Panc1 (cell line): ENCODE data around the gene C10orf105. TPM values are rescaled to one million over a fixed set of nuclear protein-coding genes. Genes with fewer than 3 reads are reported as not detected.

Experiments
- ATAC-seq: fragments of 200-7000 bp; cut with Tn5 transposase; 2 replicates; pipeline ENCODE4 v1.9.1; 2020; ENCODE audit warnings: mild to moderate bottlenecking, moderate library complexity
- BruUV-seq: library from RNA; stranded (reverse); fragments of 400-500 nt; replicated peaks from 2 replicates; lab custom pipeline; 2021; lab: Mats Ljungman, UMichigan
- CTCF ChIA-PET: fragments of 300-600 bp; sonication (Branson Sonifier 250); formaldehyde crosslinking; loops from one replicate; lab custom pipeline; 2022; ENCODE audit warnings: antibody characterized with exemption; lab: Charles Lee
- POLR2A ChIA-PET: fragments of 300-600 bp; sonication (Branson Sonifier 250); formaldehyde crosslinking; loops from one replicate; lab custom pipeline; 2022; ENCODE audit warnings: antibody characterized with exemption; lab: Charles Lee
- DNase-seq: peaks from one replicate; pipeline ENCODE4 v3.0.0-alpha.2; 2010; ENCODE audit warnings: low read depth, low spot score
- H3K27ac ChIP-seq: 2 replicates; pipeline ENCODE4 v1.5.1; 2011; ENCODE audit warnings: mild to moderate bottlenecking, low read length, inconsistent platforms
- H3K27me3 ChIP-seq: fragments of 200-500 bp; sonication (Bioruptor generic); 2 replicates; pipeline ENCODE4 v1.6.0; 2014; ENCODE audit warnings: low read length, inconsistent platforms; ENCODE audit not compliant: control insufficient read depth, insufficient read depth
- H3K36me3 ChIP-seq: fragments of 200-500 bp; sonication (Bioruptor generic); 2 replicates; pipeline ENCODE4 v1.5.1; 2014; ENCODE audit warnings: inconsistent platforms, mild to moderate bottlenecking, low read length, moderate library complexity; ENCODE audit not compliant: control insufficient read depth, insufficient read depth
- H3K4me1 ChIP-seq: 2 replicates; pipeline ENCODE4 v1.5.1; 2011; ENCODE audit warnings: inconsistent platforms, mild to moderate bottlenecking, low read length, moderate library complexity; ENCODE audit not compliant: control insufficient read depth, insufficient read depth
- H3K4me3 ChIP-seq, 2 experiments: 2 replicates each; pipeline ENCODE4 v1.5.1; 2011 to 2012; ENCODE audit warnings: low read depth in 2 of 2, low read length in 2 of 2, mild to moderate bottlenecking in 2 of 2, inconsistent platforms in 1 of 2, moderate library complexity in 1 of 2
- H3K9me3 ChIP-seq: fragments of 200-500 bp; sonication (Bioruptor generic); 2 replicates; pipeline ENCODE4 v1.5.1; 2014; ENCODE audit warnings: low read depth, mild to moderate bottlenecking, inconsistent platforms, low read length, moderate library complexity; ENCODE audit not compliant: control insufficient read depth, insufficient read depth
- CTCF ChIP-seq: fragments of 450-650 bp; IDR thresholded peaks from 2 replicates; pipeline ENCODE4 v1.5.1; 2017; ENCODE audit warnings: mild to moderate bottlenecking
- POLR2AphosphoS5 ChIP-seq: IDR thresholded peaks from 2 replicates; pipeline ENCODE4 v1.6.1; 2012; ENCODE audit warnings: mild to moderate bottlenecking, low read depth, low read length, moderate library complexity
- REST ChIP-seq, 2 experiments: IDR thresholded peaks; 2 replicates each; pipeline ENCODE4 v1.6.1; 2011 to 2012; ENCODE audit warnings: low read depth in 2 of 2, control low read depth in 1 of 2, low read length in 1 of 2, mild to moderate bottlenecking in 1 of 2, moderate library complexity in 1 of 2; ENCODE audit not compliant: insufficient read depth in 1 of 2
- SIN3A ChIP-seq: IDR thresholded peaks from 2 replicates; pipeline ENCODE4 v1.6.1; 2012; ENCODE audit warnings: low read depth, mild to moderate bottlenecking, low read length, moderate library complexity, borderline replicate concordance; ENCODE audit not compliant: insufficient read depth
- TCF7L2 ChIP-seq: IDR thresholded peaks from 2 replicates; pipeline ENCODE4 v1.6.1; 2011; ENCODE audit warnings: mild to moderate bottlenecking, low read depth, low read length, inconsistent platforms
- in situ Hi-C: cut with HindIII; loops from 2 replicates; pipeline ENCODE4 v1.10.0; 2016; ENCODE audit warnings: low sequenced_read_pairs, low pct_unique_long_range_greater_than_20kb
- intact Hi-C: fragments of 100-400 bp; cut with micrococcal nuclease; formaldehyde crosslinking; loops from one replicate; pipeline ENCODE4 v1.10.0; 2022; ENCODE audit not compliant: unreplicated experiment
- total RNA-seq: library from RNA; stranded (reverse); gene quantifications from one replicate; pipeline ENCODE4 v1.2.1, GENCODE V29; 2021; ENCODE audit not compliant: unreplicated experiment

Gene C10orf105
- total RNA-seq, 1 experiment from 2014 or later, result not detected

- ATAC-seq, result no peak
Observed at GRCh38 chr10:71688256-71688655, 31.3 kb downstream of the C10orf105 start.

DNA sequence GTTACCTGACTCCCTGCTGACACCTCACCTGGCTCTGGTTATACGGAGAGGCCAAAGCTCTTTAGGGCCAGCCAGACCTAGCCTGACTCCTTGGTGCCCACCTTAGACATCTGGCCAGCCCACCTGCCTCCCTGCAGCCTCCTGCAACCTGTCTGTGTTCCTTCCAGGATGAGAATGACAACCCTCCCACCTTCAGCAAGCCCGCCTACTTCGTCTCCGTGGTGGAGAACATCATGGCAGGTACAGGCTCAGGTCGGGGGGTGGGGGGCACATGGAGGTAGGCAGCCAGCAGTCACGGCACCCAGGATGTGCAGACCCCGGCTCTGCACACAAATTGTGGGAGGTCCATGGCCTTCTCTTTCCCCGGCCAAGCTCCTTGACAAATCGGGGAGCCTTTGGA, 32.1 kb downstream of the C10orf105 start:
- in situ Hi-C loops, result no loop called here
- intact Hi-C loops, result no loop called here
- DNase-seq (no peak), ATAC-seq (no peak)
- no TSS peak for BruUV-seq
- Histone ChIP-seq H3K36me3 (no peaks in the 10 kb centered on the region), H3K9me3 (no peaks in the 10 kb centered on the region), H3K27me3 (no peaks in the 10 kb centered on the region), H3K27ac (no peak overlapping the region), H3K4me3 (no peak overlapping the region), H3K4me1 (no peaks in the 10 kb centered on the region)
- ChIA-PET CTCF (no interaction called here), POLR2A (no interaction called here)
- TF ChIP-seq TCF7L2, result no peak
- TF ChIP-seq POLR2AphosphoS5, result no peak
- no peak for TF ChIP-seq SIN3A
- no peak for TF ChIP-seq CTCF
- TF ChIP-seq REST (IDR thresholded peaks at IDR 0.05; ENCODE audit: insufficient read depth in 1 of 2, low read depth in 2 of 2, low read length in 1 of 2), result no peak

More at GRCh38 chr10:71688256-71688655, 31.3 kb downstream of the C10orf105 start:
- Histone ChIP-seq H3K27ac (no peak overlapping the region), H3K4me3 (no peak overlapping the region), H3K36me3 (no peaks in the 10 kb centered on the region), H3K27me3 (no peaks in the 10 kb centered on the region), H3K4me1 (peaks cover 4% of the 10 kb centered on the region), H3K9me3 (no peaks in the 10 kb centered on the region)
- ChIA-PET CTCF (no interaction called here), POLR2A (no interaction called here)
- TF ChIP-seq REST (IDR thresholded peaks at IDR 0.05; ENCODE audit: insufficient read depth in 1 of 2, low read depth in 2 of 2, low read length in 1 of 2) (no peak), CTCF (no peak), POLR2AphosphoS5 (no peak), TCF7L2 (no peak), SIN3A (no peak)
- in situ Hi-C loops (no loop called here), intact Hi-C loops (no loop called here)
- no TSS peak for BruUV-seq
- no peak for DNase-seq
